Stimulated activated CD4-positive, alpha-beta T cell treated with anti-CD3 and anti-CD28 coated beads, Interleukin-15, amount 100 ng/mL, for 24 hours (primary cell): Measurements from ENCODE around the gene MRAP2.

Experiments used
- DNase-seq: peaks from one replicate; pipeline ENCODE4 v3.0.0-alpha.2; 2020

MRAP2 gene

GRCh38 chr6:84137989-84138575 lies 104.5 kb downstream of the MRAP2 start:
- no peak for DNase-seq

GRCh38 chr6:84139311-84139710 lies 105.7 kb downstream of the MRAP2 start:
- no peak for DNase-seq
